Measurements from ENCODE around the gene CCNY. TPM values are rescaled to one million over a fixed set of nuclear protein-coding genes. Genes with fewer than 3 reads are reported as not detected.

Gene CCNY
- total RNA-seq, 1 experiment from 2014 or later = 53.3 TPM

DNA sequence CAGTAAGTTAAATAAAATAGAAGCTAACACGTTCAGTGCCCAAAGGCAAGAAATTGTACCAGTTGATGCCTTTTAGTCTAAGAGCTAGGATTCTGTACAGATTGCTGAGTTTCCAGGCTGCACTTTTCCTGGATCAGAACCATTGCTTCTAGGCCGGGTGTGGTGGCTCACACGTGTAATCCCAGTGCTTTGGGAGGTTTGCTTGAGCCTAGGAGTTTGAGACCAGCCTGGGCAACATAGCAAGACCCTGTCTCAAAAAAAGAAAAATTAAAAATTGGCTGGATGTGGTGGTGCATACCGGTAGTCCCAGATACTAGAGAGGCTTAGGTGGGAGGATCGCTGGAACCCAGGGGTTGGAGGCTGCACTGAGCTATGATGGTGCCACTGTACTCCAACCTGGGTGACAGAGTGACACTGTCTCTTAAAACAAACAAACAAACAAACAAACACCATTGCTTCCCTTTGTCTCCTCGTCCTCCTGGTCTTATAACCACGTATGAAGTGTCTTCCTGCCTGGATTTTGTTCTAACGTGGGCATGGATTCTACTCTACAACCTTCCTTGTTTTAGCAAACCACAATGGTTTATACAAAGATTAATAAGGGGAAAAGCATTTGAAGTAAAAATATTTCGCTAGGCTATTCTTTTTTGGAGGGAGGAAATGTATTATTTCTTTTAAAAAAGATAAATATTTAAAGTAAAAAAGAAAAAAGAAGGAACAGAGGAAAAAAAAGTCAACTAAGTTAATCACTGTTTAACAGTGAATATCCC lies 9.7 kb upstream of the CCNY start:
- CTCF ChIA-PET = interaction anchor here (0.7 kb wide), 1 partner anchor 389 kb away, joined by 3 read pairs; no protein-coding TSS in a partner anchor
- Mint-ChIP-seq H3K36me3 (peaks cover 11% of the 10 kb centered on the region; the same call in 1 of the 2 replicates), H3K4me3 (no peak overlapping the region), H3K4me1 (peaks cover 21% of the 10 kb centered on the region), H3K9me3 (peaks cover 5% of the 10 kb centered on the region), H3K27ac (no peak overlapping the region), H3K27me3 (ENCODE audit: low read depth) (no peaks in the 10 kb centered on the region)
- TF ChIP-seq, protein P1, sequence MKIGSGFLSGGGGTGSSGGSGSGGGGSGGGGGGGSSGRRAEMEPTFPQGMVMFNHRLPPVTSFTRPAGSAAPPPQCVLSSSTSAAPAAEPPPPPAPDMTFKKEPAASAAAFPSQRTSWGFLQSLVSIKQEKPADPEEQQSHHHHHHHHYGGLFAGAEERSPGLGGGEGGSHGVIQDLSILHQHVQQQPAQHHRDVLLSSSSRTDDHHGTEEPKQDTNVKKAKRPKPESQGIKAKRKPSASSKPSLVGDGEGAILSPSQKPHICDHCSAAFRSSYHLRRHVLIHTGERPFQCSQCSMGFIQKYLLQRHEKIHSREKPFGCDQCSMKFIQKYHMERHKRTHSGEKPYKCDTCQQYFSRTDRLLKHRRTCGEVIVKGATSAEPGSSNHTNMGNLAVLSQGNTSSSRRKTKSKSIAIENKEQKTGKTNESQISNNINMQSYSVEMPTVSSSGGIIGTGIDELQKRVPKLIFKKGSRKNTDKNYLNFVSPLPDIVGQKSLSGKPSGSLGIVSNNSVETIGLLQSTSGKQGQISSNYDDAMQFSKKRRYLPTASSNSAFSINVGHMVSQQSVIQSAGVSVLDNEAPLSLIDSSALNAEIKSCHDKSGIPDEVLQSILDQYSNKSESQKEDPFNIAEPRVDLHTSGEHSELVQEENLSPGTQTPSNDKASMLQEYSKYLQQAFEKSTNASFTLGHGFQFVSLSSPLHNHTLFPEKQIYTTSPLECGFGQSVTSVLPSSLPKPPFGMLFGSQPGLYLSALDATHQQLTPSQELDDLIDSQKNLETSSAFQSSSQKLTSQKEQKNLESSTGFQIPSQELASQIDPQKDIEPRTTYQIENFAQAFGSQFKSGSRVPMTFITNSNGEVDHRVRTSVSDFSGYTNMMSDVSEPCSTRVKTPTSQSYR (CRISPR knock-in tag; IDR thresholded peaks at IDR 0.05) = no peak
- no peak for TF ChIP-seq HMGXB4 (CRISPR knock-in tag; IDR thresholded peaks at IDR 0.05)
- TF ChIP-seq CREB1 (CRISPR knock-in tag; IDR thresholded peaks at IDR 0.05) = no peak
- no peak for TF ChIP-seq ZMAT4 (CRISPR knock-in tag; IDR thresholded peaks at IDR 0.05)
- TF ChIP-seq, protein P2, sequence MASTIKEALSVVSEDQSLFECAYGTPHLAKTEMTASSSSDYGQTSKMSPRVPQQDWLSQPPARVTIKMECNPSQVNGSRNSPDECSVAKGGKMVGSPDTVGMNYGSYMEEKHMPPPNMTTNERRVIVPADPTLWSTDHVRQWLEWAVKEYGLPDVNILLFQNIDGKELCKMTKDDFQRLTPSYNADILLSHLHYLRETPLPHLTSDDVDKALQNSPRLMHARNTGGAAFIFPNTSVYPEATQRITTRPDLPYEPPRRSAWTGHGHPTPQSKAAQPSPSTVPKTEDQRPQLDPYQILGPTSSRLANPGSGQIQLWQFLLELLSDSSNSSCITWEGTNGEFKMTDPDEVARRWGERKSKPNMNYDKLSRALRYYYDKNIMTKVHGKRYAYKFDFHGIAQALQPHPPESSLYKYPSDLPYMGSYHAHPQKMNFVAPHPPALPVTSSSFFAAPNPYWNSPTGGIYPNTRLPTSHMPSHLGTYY (CRISPR knock-in tag; IDR thresholded peaks at IDR 0.05) = no peak
- TF ChIP-seq MXD4 (CRISPR knock-in tag; IDR thresholded peaks at IDR 0.05; ENCODE audit: borderline replicate concordance) = no peak
- no peak for TF ChIP-seq NR3C1 (CRISPR knock-in tag; conservative IDR thresholded peaks at IDR 0.05; ENCODE audit: low read depth)
- no peak for TF ChIP-seq ZNF121 (CRISPR knock-in tag; IDR thresholded peaks at IDR 0.05)
- no peak for TF ChIP-seq ATF1 (CRISPR knock-in tag; IDR thresholded peaks at IDR 0.05)
- TF ChIP-seq, protein P3, sequence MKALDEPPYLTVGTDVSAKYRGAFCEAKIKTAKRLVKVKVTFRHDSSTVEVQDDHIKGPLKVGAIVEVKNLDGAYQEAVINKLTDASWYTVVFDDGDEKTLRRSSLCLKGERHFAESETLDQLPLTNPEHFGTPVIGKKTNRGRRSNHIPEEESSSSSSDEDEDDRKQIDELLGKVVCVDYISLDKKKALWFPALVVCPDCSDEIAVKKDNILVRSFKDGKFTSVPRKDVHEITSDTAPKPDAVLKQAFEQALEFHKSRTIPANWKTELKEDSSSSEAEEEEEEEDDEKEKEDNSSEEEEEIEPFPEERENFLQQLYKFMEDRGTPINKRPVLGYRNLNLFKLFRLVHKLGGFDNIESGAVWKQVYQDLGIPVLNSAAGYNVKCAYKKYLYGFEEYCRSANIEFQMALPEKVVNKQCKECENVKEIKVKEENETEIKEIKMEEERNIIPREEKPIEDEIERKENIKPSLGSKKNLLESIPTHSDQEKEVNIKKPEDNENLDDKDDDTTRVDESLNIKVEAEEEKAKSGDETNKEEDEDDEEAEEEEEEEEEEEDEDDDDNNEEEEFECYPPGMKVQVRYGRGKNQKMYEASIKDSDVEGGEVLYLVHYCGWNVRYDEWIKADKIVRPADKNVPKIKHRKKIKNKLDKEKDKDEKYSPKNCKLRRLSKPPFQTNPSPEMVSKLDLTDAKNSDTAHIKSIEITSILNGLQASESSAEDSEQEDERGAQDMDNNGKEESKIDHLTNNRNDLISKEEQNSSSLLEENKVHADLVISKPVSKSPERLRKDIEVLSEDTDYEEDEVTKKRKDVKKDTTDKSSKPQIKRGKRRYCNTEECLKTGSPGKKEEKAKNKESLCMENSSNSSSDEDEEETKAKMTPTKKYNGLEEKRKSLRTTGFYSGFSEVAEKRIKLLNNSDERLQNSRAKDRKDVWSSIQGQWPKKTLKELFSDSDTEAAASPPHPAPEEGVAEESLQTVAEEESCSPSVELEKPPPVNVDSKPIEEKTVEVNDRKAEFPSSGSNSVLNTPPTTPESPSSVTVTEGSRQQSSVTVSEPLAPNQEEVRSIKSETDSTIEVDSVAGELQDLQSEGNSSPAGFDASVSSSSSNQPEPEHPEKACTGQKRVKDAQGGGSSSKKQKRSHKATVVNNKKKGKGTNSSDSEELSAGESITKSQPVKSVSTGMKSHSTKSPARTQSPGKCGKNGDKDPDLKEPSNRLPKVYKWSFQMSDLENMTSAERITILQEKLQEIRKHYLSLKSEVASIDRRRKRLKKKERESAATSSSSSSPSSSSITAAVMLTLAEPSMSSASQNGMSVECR (CRISPR knock-in tag; IDR thresholded peaks at IDR 0.05; ENCODE audit: borderline replicate concordance) = no peak
- no peak for TF ChIP-seq ZNF396 (CRISPR knock-in tag; IDR thresholded peaks at IDR 0.05; ENCODE audit: borderline replicate concordance)
- no peak for TF ChIP-seq GTF2I (CRISPR knock-in tag; conservative IDR thresholded peaks at IDR 0.05)
- no peak for TF ChIP-seq SMAD4 (CRISPR knock-in tag; IDR thresholded peaks at IDR 0.05)
- TF ChIP-seq ESRRA (CRISPR knock-in tag; IDR thresholded peaks at IDR 0.05; ENCODE audit: borderline replicate concordance) = no peak
- TF ChIP-seq, protein P4, sequence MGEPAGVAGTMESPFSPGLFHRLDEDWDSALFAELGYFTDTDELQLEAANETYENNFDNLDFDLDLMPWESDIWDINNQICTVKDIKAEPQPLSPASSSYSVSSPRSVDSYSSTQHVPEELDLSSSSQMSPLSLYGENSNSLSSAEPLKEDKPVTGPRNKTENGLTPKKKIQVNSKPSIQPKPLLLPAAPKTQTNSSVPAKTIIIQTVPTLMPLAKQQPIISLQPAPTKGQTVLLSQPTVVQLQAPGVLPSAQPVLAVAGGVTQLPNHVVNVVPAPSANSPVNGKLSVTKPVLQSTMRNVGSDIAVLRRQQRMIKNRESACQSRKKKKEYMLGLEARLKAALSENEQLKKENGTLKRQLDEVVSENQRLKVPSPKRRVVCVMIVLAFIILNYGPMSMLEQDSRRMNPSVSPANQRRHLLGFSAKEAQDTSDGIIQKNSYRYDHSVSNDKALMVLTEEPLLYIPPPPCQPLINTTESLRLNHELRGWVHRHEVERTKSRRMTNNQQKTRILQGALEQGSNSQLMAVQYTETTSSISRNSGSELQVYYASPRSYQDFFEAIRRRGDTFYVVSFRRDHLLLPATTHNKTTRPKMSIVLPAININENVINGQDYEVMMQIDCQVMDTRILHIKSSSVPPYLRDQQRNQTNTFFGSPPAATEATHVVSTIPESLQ (CRISPR knock-in tag; IDR thresholded peaks at IDR 0.05) = no peak
- TF ChIP-seq GRHL2 (CRISPR knock-in tag; IDR thresholded peaks at IDR 0.05; ENCODE audit: insufficient replicate concordance, severe bottlenecking) = no peak
- ATAC-seq = no peak
- POLR2A ChIA-PET = no interaction called here
- no peak for DNase-seq (ENCODE audit: low spot score)

Measured in WTC11 (cell line).